DOHH2 (cell line): ENCODE data around the gene GAB2.

Experiments used
- H3F3A ChIP-seq: fragments of 200-600 bp; sonication (generic), shearing (Covaris generic); 2 replicates; pipeline ENCODE4 v1.6.0; 2016; ENCODE audit warnings: antibody characterized with exemption, mild to moderate bottlenecking; ENCODE audit not compliant: control insufficient read depth, insufficient read depth
- H3K27ac ChIP-seq: fragments of 200-600 bp; sonication (generic); 2 replicates; pipeline ENCODE4 v1.5.1; 2014; ENCODE audit warnings: low read depth, mild to moderate bottlenecking, low read length, moderate library complexity
- H3K27me3 ChIP-seq: fragments of 200-600 bp; sonication (generic); 2 replicates; pipeline ENCODE4 v1.6.1; 2014; ENCODE audit warnings: mild to moderate bottlenecking, low read length, mixed read lengths; ENCODE audit not compliant: control insufficient read depth
- H3K36me3 ChIP-seq: fragments of 200-600 bp; sonication (generic); 2 replicates; pipeline ENCODE4 v1.6.1; 2014; ENCODE audit warnings: mild to moderate bottlenecking, low read length, moderate library complexity, mixed read lengths; ENCODE audit not compliant: control insufficient read depth
- H3K4me1 ChIP-seq: fragments of 200-600 bp; sonication (generic); 2 replicates; pipeline ENCODE4 v1.6.1; 2014; ENCODE audit warnings: mild to moderate bottlenecking, low read length, mixed read lengths; ENCODE audit not compliant: control insufficient read depth
- H3K4me2 ChIP-seq: fragments of 200-600 bp; sonication (generic); 2 replicates; pipeline ENCODE4 v1.6.0; 2014; ENCODE audit warnings: mild to moderate bottlenecking, low read length, moderate library complexity
- H3K4me3 ChIP-seq: fragments of 200-600 bp; sonication (generic); 2 replicates; pipeline ENCODE4 v1.5.1; 2014; ENCODE audit warnings: mild to moderate bottlenecking, low read length, mixed read lengths
- H3K79me2 ChIP-seq: fragments of 200-600 bp; sonication (generic); 2 replicates; pipeline ENCODE4 v1.6.1; 2014; ENCODE audit warnings: mild to moderate bottlenecking, low read length, mixed read lengths; ENCODE audit not compliant: control insufficient read depth
- H3K9me2 ChIP-seq: fragments of 200-600 bp; sonication (generic); replicated peaks from 2 replicates; pipeline ENCODE4 v1.6.1; 2014; ENCODE audit warnings: mild to moderate bottlenecking, low read length, mixed read lengths; ENCODE audit not compliant: control insufficient read depth
- H3K9me3 ChIP-seq: fragments of 200-600 bp; sonication (generic); 2 replicates; pipeline ENCODE4 v1.6.1; 2014; ENCODE audit warnings: antibody characterized with exemption, low read length, mixed read lengths; ENCODE audit not compliant: control insufficient read depth, insufficient read depth
- H4K20me1 ChIP-seq: fragments of 200-600 bp; sonication (generic); 2 replicates; pipeline ENCODE4 v1.6.0; 2014; ENCODE audit warnings: low read depth, mild to moderate bottlenecking, antibody characterized with exemption, low read length, moderate library complexity; ENCODE audit not compliant: control insufficient read depth, insufficient read depth
- CTCF ChIP-seq: fragments of 200-600 bp; sonication (generic); IDR thresholded peaks from one replicate; pipeline ENCODE4 v1.5.1; 2014; ENCODE audit warnings: antibody characterized with exemption, mild to moderate bottlenecking, low read depth, low read length; ENCODE audit not compliant: poor library complexity, severe bottlenecking
- EZH2phosphoT487 ChIP-seq: fragments of 200-600 bp; sonication (generic); IDR thresholded peaks from 2 replicates; pipeline ENCODE4 v1.6.1; 2017; ENCODE audit warnings: borderline replicate concordance, mild to moderate bottlenecking, antibody characterized with exemption, low read length, moderate library complexity, mixed read lengths

Gene GAB2

DNA sequence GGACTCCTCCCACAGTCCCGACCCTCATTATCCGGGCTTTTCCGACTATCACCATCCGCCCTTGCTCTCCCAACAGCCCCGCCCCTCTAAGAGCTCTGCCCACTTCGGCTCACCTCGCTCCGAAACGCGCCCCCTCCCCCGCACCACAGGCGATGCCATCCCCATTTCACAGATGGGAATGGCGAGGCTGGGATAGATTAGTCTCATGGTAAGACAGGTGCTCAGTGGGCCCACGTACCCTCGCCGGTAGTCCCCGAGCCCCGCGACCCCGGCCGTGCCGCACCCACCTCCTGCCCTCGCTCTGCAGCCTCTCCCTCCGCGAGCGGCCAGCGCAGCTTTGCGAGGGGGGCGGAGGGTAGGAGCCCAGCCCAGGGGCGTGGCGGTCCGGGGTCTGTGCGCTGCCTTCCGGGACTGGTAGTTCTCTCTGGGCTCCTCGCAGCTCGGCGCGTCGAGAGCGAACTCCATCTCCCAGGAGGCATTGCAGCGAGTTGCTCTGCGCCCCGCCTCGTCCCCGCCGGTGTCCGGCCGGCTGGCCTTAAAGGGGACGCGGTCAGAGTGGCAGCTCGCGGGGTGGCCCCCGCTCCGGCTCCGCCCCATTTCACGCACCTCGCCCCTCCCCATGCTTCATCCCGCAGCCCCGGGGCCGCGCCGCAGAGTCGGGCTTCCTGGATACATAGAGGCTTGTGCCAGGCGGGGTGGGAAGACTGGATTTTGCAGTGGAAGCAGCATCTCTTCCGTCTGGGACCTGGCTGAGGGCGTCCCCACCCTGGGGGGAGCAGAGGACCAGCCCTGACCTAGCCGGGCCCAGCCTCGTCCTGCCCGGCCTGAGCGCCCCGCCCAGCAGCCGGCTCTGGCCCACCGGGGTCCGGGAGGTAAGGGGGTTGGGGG, 229.1 kb downstream of the GAB2 start, which contains the start of the genes KCTD21 and USP35:
TSS of gene KCTD21 (minus strand) at position 341 of the 888 bp plus-strand sequence. CDS start 14,072 bp downstream, outside the sequence.
TSS of gene USP35 (plus strand) at position 634 of the 888 bp plus-strand sequence. CDS start 7,327 bp downstream, outside the sequence.
- Histone ChIP-seq H3K4me3 (peak within 1 kb of the TSS; percentile 95), H3K79me2 (no peaks in the 10 kb centered on the region), H3K4me2 (peak within 1 kb of the TSS; percentile 87), H3F3A (0 out of 2 replicates have a peak, but pooled peaks cover 5% of the 10 kb centered on the region), H3K36me3 (no peaks in the 10 kb centered on the region), H3K27me3 (no peaks in the 10 kb centered on the region), H3K9me2 (no peaks in the 10 kb centered on the region), H3K9me3 (no peaks in the 10 kb centered on the region), H4K20me1 (no peaks in the 10 kb centered on the region), H3K27ac (no peak within 1 kb of the TSS), H3K4me1 (peaks cover 26% of the 10 kb centered on the region)
- TF ChIP-seq EZH2phosphoT487, result no peak
- TF ChIP-seq CTCF, result no peak

DNA sequence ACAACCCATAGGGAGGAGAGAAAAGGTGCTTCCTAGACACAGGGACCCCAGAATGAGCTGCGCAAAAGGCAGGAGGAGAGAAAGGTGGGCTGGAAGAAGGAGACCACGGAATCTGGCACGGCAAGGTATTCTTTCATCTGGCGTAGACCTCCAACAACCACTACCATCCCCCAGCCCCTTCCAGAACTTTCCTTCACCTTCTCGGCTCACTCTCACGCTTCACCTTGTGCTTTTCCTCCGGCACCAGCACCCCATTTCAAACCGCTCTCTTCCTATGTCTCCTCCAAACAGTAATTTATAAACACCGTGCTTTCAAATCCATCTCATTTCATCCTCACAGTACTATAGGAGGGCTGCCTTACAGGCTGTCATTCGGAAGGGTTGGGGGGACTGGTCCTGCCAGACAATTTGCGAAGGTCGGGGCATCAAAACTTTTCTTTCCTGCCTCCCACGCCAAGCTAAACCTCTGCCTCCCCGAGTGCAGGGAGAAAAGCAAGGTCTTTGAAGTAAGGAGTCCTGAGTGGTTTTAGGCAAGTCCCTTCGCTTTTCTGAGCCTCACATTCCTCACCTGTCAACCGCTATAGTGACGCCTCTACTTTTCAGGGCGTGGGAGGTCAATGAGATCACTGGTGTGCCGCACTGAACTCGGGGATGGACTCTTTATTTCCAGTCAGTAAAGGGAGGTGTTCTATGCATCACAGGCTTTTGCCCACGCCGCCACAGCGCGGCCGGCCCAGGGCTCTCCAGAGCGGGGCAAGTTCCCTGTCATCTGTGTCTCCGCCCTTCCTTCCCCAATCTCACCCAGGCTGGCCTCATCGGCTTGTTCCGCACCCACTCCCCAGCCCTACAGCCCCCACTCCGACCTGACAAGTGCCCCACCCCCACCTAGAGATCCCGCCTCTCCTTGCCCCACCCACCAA, 230.0 kb downstream of the GAB2 start:
- Histone ChIP-seq H4K20me1 (no peaks in the 10 kb centered on the region), H3F3A (0 out of 2 replicates have a peak, but pooled peaks cover 5% of the 10 kb centered on the region), H3K36me3 (no peaks in the 10 kb centered on the region), H3K9me3 (no peaks in the 10 kb centered on the region), H3K4me3 (peak overlapping the region; percentile 95), H3K4me2 (peak overlapping the region; percentile 87), H3K27me3 (no peaks in the 10 kb centered on the region), H3K79me2 (no peaks in the 10 kb centered on the region), H3K27ac (no peak overlapping the region), H3K9me2 (no peaks in the 10 kb centered on the region), H3K4me1 (peaks cover 19% of the 10 kb centered on the region)
- TF ChIP-seq EZH2phosphoT487 (no peak), CTCF (no peak)

DNA sequence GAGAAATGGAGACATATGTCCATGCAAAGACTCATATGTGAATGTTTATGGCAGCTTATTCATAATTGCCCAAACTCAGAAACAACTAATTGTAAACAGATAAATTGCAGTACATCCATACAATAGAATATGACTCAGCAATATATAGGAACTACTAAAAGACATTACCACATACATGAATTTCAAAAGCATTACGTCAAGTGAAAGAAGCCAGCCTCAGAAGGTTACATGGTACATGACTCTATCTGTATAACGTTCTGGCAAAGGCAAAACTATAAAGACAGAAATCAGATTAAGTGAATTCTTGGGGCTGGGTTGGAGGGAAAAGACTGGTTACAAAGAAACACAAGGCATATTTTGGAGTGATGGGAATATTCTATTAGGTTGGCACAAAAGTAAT, 236.4 kb downstream of the GAB2 start:
- Histone ChIP-seq H3K4me1 (no peaks in the 10 kb centered on the region), H3K79me2 (no peaks in the 10 kb centered on the region), H3K4me3 (no peak overlapping the region), H3K27ac (no peak overlapping the region), H3K4me2 (no peak overlapping the region), H3K9me3 (no peaks in the 10 kb centered on the region), H3K36me3 (no peaks in the 10 kb centered on the region), H3K9me2 (no peaks in the 10 kb centered on the region), H3F3A (no peaks in the 10 kb centered on the region), H3K27me3 (no peaks in the 10 kb centered on the region), H4K20me1 (no peaks in the 10 kb centered on the region)
- TF ChIP-seq EZH2phosphoT487 (no peak), CTCF (no peak)
